Endothelial cell (in vitro differentiated cells): ENCODE measurements around the gene FGF12. TPM values are rescaled to one million over a fixed set of nuclear protein-coding genes. Genes with fewer than 3 reads are reported as not detected.
A peak's percentile ranks its signal among the peaks of the same experiment; 100 is the strongest.

Experiments used
- DNase-seq: peaks from one replicate; pipeline ENCODE4 v3.0.0; 2021; ENCODE audit warnings: low spot score
- H3K27ac Mint-ChIP-seq: one replicate; pipeline ENCODE4 v1.8.0; 2021; ENCODE audit warnings: mixed read lengths, inconsistent platforms; ENCODE audit not compliant: unreplicated experiment
- H3K27me3 Mint-ChIP-seq: one replicate; pipeline ENCODE4 v1.8.0; 2021; ENCODE audit warnings: mild to moderate bottlenecking, moderate library complexity, mixed read lengths, inconsistent platforms; ENCODE audit not compliant: unreplicated experiment
- H3K36me3 Mint-ChIP-seq: one replicate; pipeline ENCODE4 v1.8.0; 2021; ENCODE audit warnings: mild to moderate bottlenecking, low read depth, mixed read lengths, inconsistent platforms; ENCODE audit not compliant: unreplicated experiment
- H3K4me1 Mint-ChIP-seq: one replicate; pipeline ENCODE4 v1.8.0; 2021; ENCODE audit warnings: mild to moderate bottlenecking, mixed read lengths, inconsistent platforms; ENCODE audit not compliant: unreplicated experiment
- H3K4me3 Mint-ChIP-seq: one replicate; pipeline ENCODE4 v1.8.0; 2021; ENCODE audit warnings: mild to moderate bottlenecking, mixed read lengths, inconsistent platforms; ENCODE audit not compliant: unreplicated experiment
- H3K9me3 Mint-ChIP-seq: one replicate; pipeline ENCODE4 v1.8.0; 2021; ENCODE audit warnings: mixed read lengths, inconsistent platforms; ENCODE audit not compliant: unreplicated experiment
- CTCF ChIP-seq: fragments of 200-600 bp; sonication (generic); IDR thresholded peaks from one replicate; pipeline ENCODE4 v1.5.0; 2021; ENCODE audit warnings: antibody characterized with exemption; ENCODE audit not compliant: unreplicated experiment
- total RNA-seq: library from RNA; stranded (reverse); fragmentation: NEBNext Ultra II Directional; extraction: Animal tissue kit (Norgen Biotek cat#: 25700); gene quantifications from one replicate; pipeline ENCODE4 v1.2.1, GENCODE V29; 2021; ENCODE audit not compliant: unreplicated experiment

FGF12 gene
- total RNA-seq, 1 donor from 2014 or later = 19.1 TPM

DNA sequence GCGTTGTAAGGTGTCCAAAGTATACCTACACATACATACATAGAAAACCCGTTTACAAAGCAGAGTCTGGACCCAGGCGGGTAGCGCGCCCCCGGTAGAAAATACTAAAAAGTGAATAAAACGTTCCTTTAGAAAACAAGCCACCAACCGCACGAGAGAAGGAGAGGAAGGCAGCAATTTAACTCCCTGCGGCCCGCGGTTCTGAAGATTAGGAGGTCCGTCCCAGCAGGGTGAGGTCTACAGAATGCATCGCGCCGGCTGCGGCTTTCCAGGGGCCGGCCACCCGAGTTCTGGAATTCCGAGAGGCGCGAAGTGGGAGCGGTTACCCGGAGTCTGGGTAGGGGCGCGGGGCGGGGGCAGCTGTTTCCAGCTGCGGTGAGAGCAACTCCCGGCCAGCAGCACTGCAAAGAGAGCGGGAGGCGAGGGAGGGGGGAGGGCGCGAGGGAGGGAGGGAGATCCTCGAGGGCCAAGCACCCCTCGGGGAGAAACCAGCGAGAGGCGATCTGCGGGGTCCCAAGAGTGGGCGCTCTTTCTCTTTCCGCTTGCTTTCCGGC, 318.6 kb downstream of the FGF12 start:
- peaks cover 11% of the 10 kb centered on the region for H3K27me3 Mint-ChIP-seq
- peak overlapping the region; percentile 98 for H3K4me3 Mint-ChIP-seq
- peak; percentile 39 for DNase-seq
- peaks cover 42% of the 10 kb centered on the region for H3K4me1 Mint-ChIP-seq
- peak overlapping the region; percentile 61 for H3K27ac Mint-ChIP-seq
- no peak for TF ChIP-seq CTCF
- peaks cover 8% of the 10 kb centered on the region for H3K36me3 Mint-ChIP-seq
- H3K9me3 Mint-ChIP-seq = no peaks in the 10 kb centered on the region

GRCh38 chr3:192408007-192408646, 319.2 kb downstream of the FGF12 start:
- no peaks in the 10 kb centered on the region for H3K9me3 Mint-ChIP-seq
- H3K4me3 Mint-ChIP-seq = peak overlapping the region; percentile 98
- H3K4me1 Mint-ChIP-seq = peaks cover 42% of the 10 kb centered on the region
- no peak overlapping the region for H3K27ac Mint-ChIP-seq
- no peak for TF ChIP-seq CTCF
- peak; percentile 59 for DNase-seq
- peaks cover 8% of the 10 kb centered on the region for H3K36me3 Mint-ChIP-seq
- H3K27me3 Mint-ChIP-seq = peaks cover 11% of the 10 kb centered on the region

GRCh38 chr3:192399767-192400166, 327.6 kb downstream of the FGF12 start:
- no peak for TF ChIP-seq CTCF

GRCh38 chr3:192397012-192397411, 330.3 kb downstream of the FGF12 start:
- Mint-ChIP-seq H3K27ac (no peak overlapping the region), H3K27me3 (no peaks in the 10 kb centered on the region), H3K9me3 (no peaks in the 10 kb centered on the region), H3K36me3 (no peaks in the 10 kb centered on the region), H3K4me1 (no peaks in the 10 kb centered on the region), H3K4me3 (no peak overlapping the region)
- no peak for DNase-seq
- no peak for TF ChIP-seq CTCF

More at GRCh38 chr3:192399767-192400166, 327.6 kb downstream of the FGF12 start:
- H3K4me1 Mint-ChIP-seq = peaks cover 5% of the 10 kb centered on the region
- H3K36me3 Mint-ChIP-seq = no peaks in the 10 kb centered on the region
- no peaks in the 10 kb centered on the region for H3K27me3 Mint-ChIP-seq
- no peak overlapping the region for H3K27ac Mint-ChIP-seq
- no peak overlapping the region for H3K4me3 Mint-ChIP-seq
- H3K9me3 Mint-ChIP-seq = no peaks in the 10 kb centered on the region
- DNase-seq = no peak

DNA sequence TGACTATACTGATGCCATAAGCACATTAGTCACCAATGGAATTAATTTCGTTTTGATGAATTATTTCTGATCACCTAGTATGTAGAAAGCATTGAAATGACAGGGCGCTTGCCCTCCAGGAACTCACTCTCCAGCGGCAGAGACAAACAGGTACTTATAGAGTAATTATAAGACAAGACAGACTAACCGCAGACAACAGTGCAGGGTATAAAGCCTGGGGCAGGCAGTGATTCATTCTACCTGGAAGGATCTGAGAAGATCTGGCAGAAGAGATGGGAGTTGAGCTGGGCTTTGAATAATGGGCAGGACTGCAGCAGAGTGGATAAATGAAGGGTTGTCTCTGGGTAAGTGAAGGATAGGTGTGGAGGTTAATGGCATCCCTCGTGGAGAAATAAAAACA, 331.8 kb downstream of the FGF12 start:
- no peaks in the 10 kb centered on the region for H3K9me3 Mint-ChIP-seq
- H3K27ac Mint-ChIP-seq = no peak overlapping the region
- TF ChIP-seq CTCF = no peak
- no peak for DNase-seq
- H3K27me3 Mint-ChIP-seq = no peaks in the 10 kb centered on the region
- no peak overlapping the region for H3K4me3 Mint-ChIP-seq
- no peaks in the 10 kb centered on the region for H3K36me3 Mint-ChIP-seq
- H3K4me1 Mint-ChIP-seq = no peaks in the 10 kb centered on the region
